Activated CD8-positive, alpha-beta T cell treated with anti-CD3 and anti-CD28 coated beads for 36 hours (primary cell): ENCODE measurements around the gene RNF126. TPM values are rescaled to one million over a fixed set of nuclear protein-coding genes. Genes with fewer than 3 reads are reported as not detected.

Experiments used
- ATAC-seq: fragments of 200-7000 bp; cut with Tn5 transposase; one replicate; pipeline ENCODE4 v1.10.0; 2021; ENCODE audit warnings: mild to moderate bottlenecking, moderate library complexity
- CTCF ChIA-PET: fragments of 350-600 bp; sonication (Branson Sonifier 250); formaldehyde crosslinking; loops from one replicate; lab custom pipeline; 2021; ENCODE audit warnings: antibody characterized with exemption; lab: Charles Lee
- POLR2A ChIA-PET: fragments of 350-600 bp; sonication (Branson Sonifier 250); formaldehyde crosslinking; loops from one replicate; lab custom pipeline; 2021; ENCODE audit warnings: antibody characterized with exemption; lab: Charles Lee
- DNase-seq: peaks from one replicate; pipeline ENCODE4 v3.0.0-alpha.2; 2020
- H3K27ac Mint-ChIP-seq: one replicate; pipeline ENCODE4 v1.8.0; 2021; ENCODE audit warnings: mild to moderate bottlenecking, mixed read lengths
- H3K27me3 Mint-ChIP-seq: one replicate; pipeline ENCODE4 v1.8.0; 2021; ENCODE audit warnings: mixed read lengths
- H3K36me3 Mint-ChIP-seq: one replicate; pipeline ENCODE4 v1.8.0; 2021; ENCODE audit warnings: low read depth, mixed read lengths
- H3K4me1 Mint-ChIP-seq: one replicate; pipeline ENCODE4 v1.8.0; 2021; ENCODE audit warnings: low read depth, mixed read lengths
- H3K4me3 Mint-ChIP-seq: one replicate; pipeline ENCODE4 v1.8.0; 2021; ENCODE audit warnings: mild to moderate bottlenecking, moderate library complexity, mixed read lengths
- H3K9me3 Mint-ChIP-seq: one replicate; pipeline ENCODE4 v1.8.0; 2021; ENCODE audit warnings: mixed read lengths
- intact Hi-C: fragments of 100-400 bp; cut with micrococcal nuclease; formaldehyde crosslinking; loops from one replicate; pipeline ENCODE4 v1.10.0; 2022
- total RNA-seq, 2 experiments: library from RNA; stranded (reverse); gene quantifications; one replicate each; pipeline ENCODE4 v1.2.3, GENCODE V29; 2021
- TF ChIP-seq, protein P1 (sequence below): fragments of 200-600 bp; IDR thresholded peaks from one replicate; pipeline ENCODE4 v1.8.0; 2022; ENCODE audit warnings: antibody characterized with exemption, mild to moderate bottlenecking

The RNF126 gene
- total RNA-seq, 2 experiments from 2014 or later, result 99.1 to 101 TPM

DNA sequence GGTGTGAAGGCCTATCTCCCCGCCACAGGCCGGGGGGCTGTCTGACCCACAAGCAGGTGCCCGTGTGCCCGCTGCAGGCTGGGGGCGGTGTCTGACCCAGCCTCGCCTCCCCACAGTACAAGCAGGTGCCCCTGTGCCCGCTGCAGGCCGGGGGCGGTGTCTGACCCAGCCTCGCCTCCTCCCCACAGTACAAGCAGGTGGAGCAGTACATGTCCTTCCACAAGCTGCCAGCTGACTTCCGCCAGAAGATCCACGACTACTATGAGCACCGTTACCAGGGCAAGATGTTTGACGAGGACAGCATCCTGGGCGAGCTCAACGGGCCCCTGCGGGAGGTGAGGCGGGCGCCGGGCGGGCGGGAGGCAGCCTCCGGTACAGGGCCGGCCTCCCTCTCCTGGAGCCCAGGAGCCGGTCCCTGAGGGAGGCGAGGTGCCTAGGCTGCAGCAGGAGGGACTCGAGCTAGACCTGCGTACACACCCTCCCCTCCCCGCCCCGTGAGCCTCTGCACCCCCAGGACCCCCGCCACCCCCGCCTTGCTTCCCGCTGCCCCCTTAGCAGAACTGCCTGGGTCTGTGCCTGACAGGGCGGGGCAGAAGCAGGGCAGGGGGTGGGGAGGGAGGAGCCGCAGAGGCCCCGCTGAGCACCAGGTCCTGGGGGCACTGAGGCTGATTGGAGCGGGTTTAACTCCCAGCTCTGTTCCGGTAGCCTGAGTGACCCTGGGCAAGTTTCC is 52.8 kb downstream of the RNF126 start:
- no peaks in the 10 kb centered on the region for H3K9me3 Mint-ChIP-seq
- H3K27me3 Mint-ChIP-seq, result no peaks in the 10 kb centered on the region
- TF ChIP-seq, protein P1, sequence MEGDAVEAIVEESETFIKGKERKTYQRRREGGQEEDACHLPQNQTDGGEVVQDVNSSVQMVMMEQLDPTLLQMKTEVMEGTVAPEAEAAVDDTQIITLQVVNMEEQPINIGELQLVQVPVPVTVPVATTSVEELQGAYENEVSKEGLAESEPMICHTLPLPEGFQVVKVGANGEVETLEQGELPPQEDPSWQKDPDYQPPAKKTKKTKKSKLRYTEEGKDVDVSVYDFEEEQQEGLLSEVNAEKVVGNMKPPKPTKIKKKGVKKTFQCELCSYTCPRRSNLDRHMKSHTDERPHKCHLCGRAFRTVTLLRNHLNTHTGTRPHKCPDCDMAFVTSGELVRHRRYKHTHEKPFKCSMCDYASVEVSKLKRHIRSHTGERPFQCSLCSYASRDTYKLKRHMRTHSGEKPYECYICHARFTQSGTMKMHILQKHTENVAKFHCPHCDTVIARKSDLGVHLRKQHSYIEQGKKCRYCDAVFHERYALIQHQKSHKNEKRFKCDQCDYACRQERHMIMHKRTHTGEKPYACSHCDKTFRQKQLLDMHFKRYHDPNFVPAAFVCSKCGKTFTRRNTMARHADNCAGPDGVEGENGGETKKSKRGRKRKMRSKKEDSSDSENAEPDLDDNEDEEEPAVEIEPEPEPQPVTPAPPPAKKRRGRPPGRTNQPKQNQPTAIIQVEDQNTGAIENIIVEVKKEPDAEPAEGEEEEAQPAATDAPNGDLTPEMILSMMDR, result no peak
- ChIA-PET POLR2A (interaction anchor here (0.6 to 1.6 kb wide), 3 partner anchors 11 to 557 kb away, joined by 3 to 4 read pairs (median 3); no protein-coding TSS in a partner anchor), CTCF (no interaction called here)
- DNase-seq (peak; percentile 56), ATAC-seq (peak; percentile 40)
- H3K36me3 Mint-ChIP-seq, result peaks cover 11% of the 10 kb centered on the region
- peak overlapping the region; percentile 95 for H3K27ac Mint-ChIP-seq
- peak overlapping the region; percentile 75 for H3K4me3 Mint-ChIP-seq
- intact Hi-C loops, result no loop called here
- H3K4me1 Mint-ChIP-seq, result peaks cover 16% of the 10 kb centered on the region

DNA sequence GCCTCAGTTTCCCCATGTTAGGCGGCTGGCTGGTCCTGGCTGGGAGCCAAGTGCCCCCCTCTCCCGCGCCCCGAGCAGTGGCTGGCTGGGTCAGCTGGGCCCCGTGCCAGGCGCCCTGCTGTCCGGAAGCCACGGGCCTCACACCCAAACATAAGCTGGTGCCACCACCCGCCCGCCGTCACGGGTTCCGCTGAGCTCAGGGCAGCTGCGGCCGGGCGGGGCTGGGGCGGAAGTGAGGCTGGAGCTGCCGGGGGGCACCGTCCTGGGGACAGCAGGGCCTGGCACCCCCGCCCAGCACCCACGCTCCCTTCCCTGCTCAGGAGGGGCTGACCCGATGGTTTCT is 54.0 kb downstream of the RNF126 start:
- peaks cover 16% of the 10 kb centered on the region for H3K4me1 Mint-ChIP-seq
- ATAC-seq (no peak), DNase-seq (no peak)
- intact Hi-C loops, result no loop called here
- no peak overlapping the region for H3K27ac Mint-ChIP-seq
- TF ChIP-seq, protein P1, result no peak
- CTCF ChIA-PET, result no interaction called here
- H3K27me3 Mint-ChIP-seq, result no peaks in the 10 kb centered on the region
- peaks cover 7% of the 10 kb centered on the region for H3K36me3 Mint-ChIP-seq
- POLR2A ChIA-PET, result no interaction called here
- no peak overlapping the region for H3K4me3 Mint-ChIP-seq
- H3K9me3 Mint-ChIP-seq, result no peaks in the 10 kb centered on the region

DNA sequence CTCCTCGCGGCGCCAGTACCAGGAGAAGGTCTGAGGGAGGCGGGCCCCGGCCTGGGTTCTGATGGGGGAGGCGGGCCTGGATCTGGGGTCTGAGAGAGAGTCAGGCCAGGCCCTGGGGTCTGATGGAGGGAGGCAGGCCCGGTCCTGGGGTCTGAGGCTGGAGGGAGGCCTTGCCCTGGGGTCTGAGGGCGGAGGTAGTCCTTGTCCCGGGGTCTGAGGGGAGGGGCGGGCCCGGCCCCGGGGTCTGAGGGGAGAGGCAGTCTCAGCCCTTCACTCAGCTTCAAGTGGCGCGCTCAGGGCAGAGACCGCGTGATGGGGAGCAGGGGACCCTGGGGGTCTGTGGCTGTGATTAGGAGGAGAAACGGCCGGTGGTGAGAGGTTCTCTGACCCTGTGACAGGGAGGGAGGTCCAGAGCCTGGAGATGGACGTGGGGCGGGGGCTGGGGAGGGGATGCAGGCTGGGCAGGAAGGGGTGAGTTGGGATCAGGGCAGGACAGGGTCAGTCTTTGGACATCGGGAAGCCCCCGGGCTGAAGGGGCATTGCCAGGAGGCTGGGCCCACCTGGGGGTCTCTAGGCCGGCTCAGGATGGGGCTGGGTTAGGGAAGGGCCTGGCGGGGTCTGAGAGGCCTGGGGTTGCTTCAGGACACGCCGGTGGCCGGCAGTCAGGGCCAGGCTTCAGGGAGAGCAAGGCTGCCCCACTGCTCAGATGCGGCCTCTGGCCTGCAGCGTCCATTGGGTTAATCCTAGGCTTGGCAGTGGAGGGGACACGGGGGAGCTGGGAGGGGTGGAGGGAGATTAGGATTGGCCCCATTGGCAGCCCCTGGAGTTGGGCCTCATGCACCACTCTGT is 54.6 kb downstream of the RNF126 start:
- Mint-ChIP-seq H3K36me3 (peaks cover 7% of the 10 kb centered on the region), H3K9me3 (no peaks in the 10 kb centered on the region), H3K27ac (no peak overlapping the region), H3K4me1 (peaks cover 16% of the 10 kb centered on the region), H3K4me3 (no peak overlapping the region), H3K27me3 (no peaks in the 10 kb centered on the region)
- DNase-seq (no peak), ATAC-seq (no peak)
- TF ChIP-seq, protein P1, result no peak
- ChIA-PET POLR2A (no interaction called here), CTCF (no interaction called here)
- intact Hi-C loops, result no loop called here

DNA sequence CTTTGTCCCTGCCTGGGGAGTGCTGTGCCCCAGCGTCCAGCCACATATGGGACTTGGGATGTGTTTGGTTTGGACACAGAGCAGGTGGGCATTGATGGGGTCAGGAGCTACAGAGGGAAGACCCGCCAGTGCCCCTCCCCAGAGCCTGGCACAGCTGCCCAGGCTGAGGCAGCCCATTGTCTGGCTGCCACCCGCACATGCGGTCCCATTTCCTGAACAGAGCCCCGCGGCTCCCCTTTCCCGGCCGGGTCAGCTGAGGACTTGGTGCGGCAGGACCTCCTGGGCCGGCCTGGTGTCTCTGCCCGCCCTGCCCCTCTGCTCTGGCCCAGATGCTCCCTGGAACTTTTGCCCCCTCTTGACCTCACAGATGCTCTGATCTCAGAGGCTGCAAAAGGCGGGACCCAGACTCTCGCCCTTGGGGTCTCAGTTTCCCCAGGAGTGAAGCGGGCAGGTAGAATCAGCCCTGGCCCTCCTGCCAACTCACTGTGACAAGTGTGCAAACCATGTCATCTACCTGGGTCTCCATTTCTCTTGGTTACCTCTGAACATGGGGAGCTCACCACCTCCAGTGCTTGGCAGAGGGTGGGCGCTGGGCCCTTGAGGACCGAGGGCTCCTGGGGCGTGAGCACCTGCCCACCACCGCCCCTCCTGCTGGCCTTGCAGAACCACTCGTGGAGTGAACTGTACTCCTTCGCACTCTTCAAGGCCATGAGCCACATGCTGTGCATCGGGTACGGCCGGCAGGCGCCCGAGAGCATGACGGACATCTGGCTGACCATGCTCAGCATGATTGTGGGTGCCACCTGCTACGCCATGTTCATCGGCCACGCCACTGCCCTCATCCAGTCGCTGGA is 55.5 kb downstream of the RNF126 start:
- Mint-ChIP-seq H3K4me1 (peaks cover 16% of the 10 kb centered on the region), H3K4me3 (no peak overlapping the region), H3K9me3 (peaks cover under 1% of the 10 kb centered on the region), H3K36me3 (peaks cover 2% of the 10 kb centered on the region), H3K27ac (no peak overlapping the region), H3K27me3 (no peaks in the 10 kb centered on the region)
- DNase-seq (no peak), ATAC-seq (no peak)
- TF ChIP-seq, protein P1, result no peak
- POLR2A ChIA-PET, result no interaction called here
- CTCF ChIA-PET, result no interaction called here
- intact Hi-C loops, result no loop called here
